Activated CD8-positive, alpha-beta T cell treated with anti-CD3 and anti-CD28 coated beads for 36 hours (primary cell): ENCODE results near the gene SGMS1. TPM values are rescaled to one million over a fixed set of nuclear protein-coding genes. Genes with fewer than 3 reads are reported as not detected.

Experiments used
- ATAC-seq: fragments of 200-7000 bp; cut with Tn5 transposase; one replicate; pipeline ENCODE4 v1.10.0; 2021; ENCODE audit warnings: mild to moderate bottlenecking, moderate library complexity
- CTCF ChIA-PET: fragments of 350-600 bp; sonication (Branson Sonifier 250); formaldehyde crosslinking; loops from one replicate; lab custom pipeline; 2021; ENCODE audit warnings: antibody characterized with exemption; lab: Charles Lee
- POLR2A ChIA-PET: fragments of 350-600 bp; sonication (Branson Sonifier 250); formaldehyde crosslinking; loops from one replicate; lab custom pipeline; 2021; ENCODE audit warnings: antibody characterized with exemption; lab: Charles Lee
- DNase-seq: peaks from one replicate; pipeline ENCODE4 v3.0.0-alpha.2; 2020
- H3K27ac Mint-ChIP-seq: one replicate; pipeline ENCODE4 v1.8.0; 2021; ENCODE audit warnings: mild to moderate bottlenecking, mixed read lengths
- H3K27me3 Mint-ChIP-seq: one replicate; pipeline ENCODE4 v1.8.0; 2021; ENCODE audit warnings: mixed read lengths
- H3K36me3 Mint-ChIP-seq: one replicate; pipeline ENCODE4 v1.8.0; 2021; ENCODE audit warnings: low read depth, mixed read lengths
- H3K4me1 Mint-ChIP-seq: one replicate; pipeline ENCODE4 v1.8.0; 2021; ENCODE audit warnings: low read depth, mixed read lengths
- H3K4me3 Mint-ChIP-seq: one replicate; pipeline ENCODE4 v1.8.0; 2021; ENCODE audit warnings: mild to moderate bottlenecking, moderate library complexity, mixed read lengths
- H3K9me3 Mint-ChIP-seq: one replicate; pipeline ENCODE4 v1.8.0; 2021; ENCODE audit warnings: mixed read lengths
- intact Hi-C: fragments of 100-400 bp; cut with micrococcal nuclease; formaldehyde crosslinking; loops from one replicate; pipeline ENCODE4 v1.10.0; 2022
- total RNA-seq, 2 experiments: library from RNA; stranded (reverse); gene quantifications; one replicate each; pipeline ENCODE4 v1.2.3, GENCODE V29; 2021
- TF ChIP-seq, protein P1 (sequence below): fragments of 200-600 bp; IDR thresholded peaks from one replicate; pipeline ENCODE4 v1.8.0; 2022; ENCODE audit warnings: antibody characterized with exemption, mild to moderate bottlenecking

Gene SGMS1
- total RNA-seq, 2 experiments from 2014 or later: 9.0 to 10.6 TPM

DNA sequence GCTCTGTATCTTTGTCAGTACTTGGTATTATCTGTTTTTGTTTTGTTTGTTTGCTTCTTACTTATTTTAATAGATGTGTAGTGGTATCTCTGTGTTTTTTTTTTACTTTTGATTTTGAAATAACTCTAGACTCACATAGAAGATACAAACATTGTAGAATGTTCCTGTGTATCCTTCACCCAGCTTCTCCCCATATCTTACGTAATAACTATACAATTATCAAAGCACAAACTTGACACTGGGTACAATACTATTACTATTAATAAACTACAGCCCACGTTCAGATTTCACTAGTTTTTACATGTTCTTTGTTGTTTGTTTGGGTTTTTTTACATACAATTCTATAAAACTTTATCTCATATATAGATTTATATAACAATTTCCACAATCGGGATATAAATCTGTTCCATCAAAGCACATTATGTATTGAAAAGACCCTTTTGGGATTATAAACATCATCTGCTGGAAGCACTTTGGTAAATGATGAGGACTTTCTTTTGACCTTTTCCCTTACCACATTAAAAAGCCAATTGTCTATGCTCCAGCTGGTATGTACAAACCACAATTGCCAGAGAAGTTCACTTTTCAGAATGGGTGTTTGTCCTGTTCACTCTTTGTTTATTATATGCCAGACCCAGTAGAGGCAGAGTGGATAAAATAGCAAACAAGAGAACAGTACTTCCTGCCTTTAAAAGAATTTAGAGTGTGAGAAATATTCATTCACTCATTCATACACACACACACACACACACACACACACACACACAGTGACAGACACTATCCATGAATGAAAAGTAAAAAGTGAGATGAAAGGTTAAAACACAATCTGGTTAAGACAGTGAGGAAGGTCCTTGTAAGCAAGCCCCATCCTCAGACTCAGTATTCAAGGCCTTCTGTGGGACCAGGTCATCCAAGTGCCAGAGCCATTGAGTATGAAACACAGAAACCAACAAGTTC is 113.0 kb downstream of the SGMS1 start:
- H3K27ac Mint-ChIP-seq: peak overlapping the region; percentile 5
- no peak for DNase-seq
- intact Hi-C loops: no loop called here
- H3K36me3 Mint-ChIP-seq: no peaks in the 10 kb centered on the region
- H3K4me3 Mint-ChIP-seq: no peak overlapping the region
- TF ChIP-seq, protein P1, sequence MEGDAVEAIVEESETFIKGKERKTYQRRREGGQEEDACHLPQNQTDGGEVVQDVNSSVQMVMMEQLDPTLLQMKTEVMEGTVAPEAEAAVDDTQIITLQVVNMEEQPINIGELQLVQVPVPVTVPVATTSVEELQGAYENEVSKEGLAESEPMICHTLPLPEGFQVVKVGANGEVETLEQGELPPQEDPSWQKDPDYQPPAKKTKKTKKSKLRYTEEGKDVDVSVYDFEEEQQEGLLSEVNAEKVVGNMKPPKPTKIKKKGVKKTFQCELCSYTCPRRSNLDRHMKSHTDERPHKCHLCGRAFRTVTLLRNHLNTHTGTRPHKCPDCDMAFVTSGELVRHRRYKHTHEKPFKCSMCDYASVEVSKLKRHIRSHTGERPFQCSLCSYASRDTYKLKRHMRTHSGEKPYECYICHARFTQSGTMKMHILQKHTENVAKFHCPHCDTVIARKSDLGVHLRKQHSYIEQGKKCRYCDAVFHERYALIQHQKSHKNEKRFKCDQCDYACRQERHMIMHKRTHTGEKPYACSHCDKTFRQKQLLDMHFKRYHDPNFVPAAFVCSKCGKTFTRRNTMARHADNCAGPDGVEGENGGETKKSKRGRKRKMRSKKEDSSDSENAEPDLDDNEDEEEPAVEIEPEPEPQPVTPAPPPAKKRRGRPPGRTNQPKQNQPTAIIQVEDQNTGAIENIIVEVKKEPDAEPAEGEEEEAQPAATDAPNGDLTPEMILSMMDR: no peak
- no peaks in the 10 kb centered on the region for H3K27me3 Mint-ChIP-seq
- CTCF ChIA-PET: no interaction called here
- no peaks in the 10 kb centered on the region for H3K9me3 Mint-ChIP-seq
- POLR2A ChIA-PET: no interaction called here
- peaks cover 78% of the 10 kb centered on the region for H3K4me1 Mint-ChIP-seq
- ATAC-seq: no peak

DNA sequence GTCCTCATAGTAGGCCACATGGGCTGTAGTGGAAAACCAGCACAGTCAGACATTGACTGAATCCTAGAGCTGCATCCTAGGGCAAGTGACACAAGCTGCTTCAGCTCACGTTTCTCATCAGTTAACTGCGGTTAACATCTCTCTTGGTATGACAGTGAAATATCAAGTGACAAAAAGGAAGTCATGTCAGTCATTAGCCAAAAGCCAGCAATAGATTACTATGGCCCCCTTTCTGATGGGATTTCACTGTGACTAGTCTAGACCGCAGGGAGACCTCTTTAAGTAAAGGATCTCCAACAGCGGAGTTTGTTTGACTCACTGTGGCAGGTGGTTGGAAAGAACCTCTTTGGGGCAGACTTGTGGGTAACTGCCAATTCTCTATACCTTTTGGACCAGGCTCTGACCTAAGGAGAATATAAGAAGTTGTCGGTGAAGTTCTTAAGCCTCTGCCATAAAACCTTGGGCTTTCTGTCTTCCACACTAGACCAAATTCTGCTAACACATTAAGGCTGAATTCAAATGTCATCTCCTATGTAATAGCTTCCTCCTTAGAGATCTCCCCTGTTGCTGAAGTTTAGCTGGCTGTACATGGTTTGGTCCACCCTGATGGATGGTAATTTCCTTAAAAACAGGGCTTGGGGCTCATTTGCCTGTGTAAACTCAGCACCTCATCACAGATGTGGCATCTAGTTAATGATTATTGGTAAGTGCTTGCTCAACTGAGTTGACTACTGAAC is 115.3 kb downstream of the SGMS1 start:
- intact Hi-C loops: loop anchor here (5.0 kb wide), 1 partner anchor 76 kb away; no protein-coding TSS in a partner anchor
- DNase-seq (peak; percentile 67), ATAC-seq (peak; percentile 55)
- CTCF ChIA-PET: interaction anchor here (0.7 kb wide), 1 partner anchor 15 kb away, joined by 3 read pairs; no protein-coding TSS in a partner anchor
- H3K4me3 Mint-ChIP-seq: no peak overlapping the region
- POLR2A ChIA-PET: interaction anchor here (0.7 to 1.5 kb wide), 3 partner anchors 11 to 18 kb away, joined by 3 to 4 read pairs (median 3); no protein-coding TSS in a partner anchor
- peak overlapping the region; percentile 10 for H3K27ac Mint-ChIP-seq
- H3K4me1 Mint-ChIP-seq: peaks cover 79% of the 10 kb centered on the region
- peaks cover 3% of the 10 kb centered on the region for H3K36me3 Mint-ChIP-seq
- TF ChIP-seq, protein P1: no peak
- no peaks in the 10 kb centered on the region for H3K27me3 Mint-ChIP-seq
- no peaks in the 10 kb centered on the region for H3K9me3 Mint-ChIP-seq

DNA sequence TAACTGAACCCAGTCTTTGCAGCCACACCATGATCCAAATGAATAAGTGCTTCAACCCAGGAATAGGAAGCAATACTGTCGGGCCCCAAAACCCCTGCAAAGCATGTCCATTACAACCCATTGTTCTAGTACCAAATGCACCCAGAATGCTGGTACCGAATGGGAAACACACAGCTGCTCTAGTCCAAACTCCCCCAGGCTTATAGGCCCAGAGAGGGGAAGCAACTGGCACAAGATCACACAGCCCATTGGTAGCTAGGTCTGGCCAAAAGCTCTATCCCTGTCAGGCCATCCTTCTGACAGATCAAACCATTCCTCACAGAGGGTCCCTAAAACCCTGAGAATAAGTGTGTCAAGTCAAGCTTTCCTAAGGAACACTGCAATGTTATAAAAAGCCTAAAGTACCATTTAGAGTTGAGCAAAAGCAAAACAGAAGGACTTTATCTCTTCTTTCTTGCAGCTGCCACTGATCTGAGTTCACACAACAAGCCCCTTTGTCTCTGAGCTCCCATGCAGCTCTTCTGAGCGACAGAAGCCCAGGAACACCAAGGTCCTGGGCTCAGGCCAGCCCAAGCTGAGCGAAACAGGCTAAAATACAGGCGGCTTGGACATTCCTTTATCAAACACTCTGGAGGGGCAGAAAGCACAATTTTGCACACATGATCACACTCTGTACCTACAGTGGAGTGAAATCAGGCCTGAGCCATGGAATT is 116.7 kb downstream of the SGMS1 start:
- H3K4me3 Mint-ChIP-seq: no peak overlapping the region
- no peaks in the 10 kb centered on the region for H3K27me3 Mint-ChIP-seq
- ChIA-PET CTCF (interaction anchor here (1.3 kb wide), 1 partner anchor 17 kb away, joined by 3 read pairs; no protein-coding TSS in a partner anchor), POLR2A (interaction anchor here (1.5 kb wide), 1 partner anchor 10 kb away, joined by 3 read pairs; no protein-coding TSS in a partner anchor)
- DNase-seq (no peak), ATAC-seq (no peak)
- TF ChIP-seq, protein P1: no peak
- no peaks in the 10 kb centered on the region for H3K9me3 Mint-ChIP-seq
- H3K27ac Mint-ChIP-seq: no peak overlapping the region
- peaks cover 80% of the 10 kb centered on the region for H3K4me1 Mint-ChIP-seq
- intact Hi-C loops: loop anchor here (5.0 kb wide), 1 partner anchor 75 kb away; no protein-coding TSS in a partner anchor
- H3K36me3 Mint-ChIP-seq: peaks cover 3% of the 10 kb centered on the region

DNA sequence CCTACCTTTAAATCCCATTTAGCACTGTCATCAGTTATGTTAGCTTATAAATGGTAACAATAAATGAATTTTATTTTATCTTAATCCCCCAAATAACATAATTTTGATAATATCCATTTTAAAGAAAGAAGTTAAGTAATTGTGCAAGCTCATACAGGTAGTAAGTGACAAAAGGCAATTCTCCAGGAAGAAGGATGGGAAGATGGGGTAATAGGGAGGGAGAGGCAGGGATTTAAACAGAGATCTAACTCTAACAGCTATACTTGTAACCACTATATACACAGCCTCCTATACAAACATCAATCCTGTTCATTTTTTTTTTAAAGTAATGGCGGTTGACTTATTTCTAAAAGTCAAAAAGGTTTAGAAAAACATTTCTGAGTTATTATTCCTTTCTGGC is 119.4 kb downstream of the SGMS1 start:
- intact Hi-C loops: no loop called here
- TF ChIP-seq, protein P1: no peak
- Mint-ChIP-seq H3K27ac (no peak overlapping the region), H3K27me3 (no peaks in the 10 kb centered on the region), H3K4me1 (peaks cover 76% of the 10 kb centered on the region), H3K4me3 (no peak overlapping the region), H3K9me3 (no peaks in the 10 kb centered on the region), H3K36me3 (peaks cover 6% of the 10 kb centered on the region)
- ChIA-PET CTCF (interaction anchor here (1.7 kb wide), 1 partner anchor 8 kb away, joined by 6 read pairs; no protein-coding TSS in a partner anchor), POLR2A (no interaction called here)
- ATAC-seq (no peak), DNase-seq (no peak)
